Measurements from ENCODE around the gene ADGRE2. TPM values are rescaled to one million over a fixed set of nuclear protein-coding genes. Genes with fewer than 3 reads are reported as not detected.

The ADGRE2 gene
- total RNA-seq, 1 donor: 22.7 TPM

DNA sequence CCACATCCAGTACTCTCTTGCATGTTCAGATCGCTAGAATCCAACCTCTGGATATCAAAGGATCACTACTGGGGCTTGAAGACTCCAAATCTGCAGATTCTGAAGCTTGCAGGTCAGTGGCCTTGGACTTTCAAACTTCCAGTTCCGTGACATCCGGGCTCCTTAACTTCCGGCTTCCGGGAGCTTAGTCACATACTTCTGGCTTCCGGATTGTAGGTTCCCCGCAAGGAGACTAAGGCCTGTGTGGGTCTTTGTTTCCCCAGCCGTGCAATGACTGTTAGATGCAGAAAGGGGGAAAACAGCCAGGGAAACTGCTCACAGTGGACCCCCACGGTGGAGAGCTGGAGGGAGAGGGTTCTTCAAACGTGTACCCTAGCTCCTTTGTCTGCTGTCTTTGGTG, 47.2 kb downstream of the ADGRE2 start:
- Histone ChIP-seq H3K9me3 (ENCODE audit: low read depth, low read length) (peaks cover 10% of the 10 kb centered on the region), H3K27me3 (ENCODE audit: insufficient read depth, low read length) (no peaks in the 10 kb centered on the region), H3K4me1 (ENCODE audit: insufficient read depth, low read length) (no peaks in the 10 kb centered on the region), H3K4me3 (ENCODE audit: low read length) (no peak overlapping the region)

DNA sequence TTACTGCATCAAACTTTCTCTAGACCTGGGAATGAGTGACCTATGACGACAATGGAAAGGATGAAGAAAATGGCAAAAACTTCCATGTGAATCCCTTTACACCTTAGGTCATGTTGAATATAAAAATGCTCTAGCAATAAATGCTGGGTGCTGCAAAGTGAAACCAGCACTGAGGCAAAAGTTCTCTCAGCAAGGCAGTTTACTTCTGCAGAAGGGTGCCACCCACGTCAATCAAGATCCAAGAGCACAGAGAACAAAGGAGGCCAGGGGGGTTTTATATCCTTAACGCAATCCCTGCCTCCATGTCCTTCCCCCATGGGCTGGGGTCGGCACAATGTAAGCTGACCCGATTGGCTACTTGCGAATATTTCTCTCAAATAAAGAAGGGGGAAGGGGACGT, 49.8 kb downstream of the ADGRE2 start:
- H3K4me3 ChIP-seq (ENCODE audit: low read length): no peak overlapping the region
- no peaks in the 10 kb centered on the region for H3K4me1 ChIP-seq (ENCODE audit: insufficient read depth, low read length)
- no peaks in the 10 kb centered on the region for H3K27me3 ChIP-seq (ENCODE audit: insufficient read depth, low read length)
- peaks cover 16% of the 10 kb centered on the region for H3K9me3 ChIP-seq (ENCODE audit: low read depth, low read length)

GRCh38 chr19:14722127-14722526, 56.2 kb downstream of the ADGRE2 start:
- H3K4me1 ChIP-seq (ENCODE audit: insufficient read depth, low read length): no peaks in the 10 kb centered on the region
- H3K9me3 ChIP-seq (ENCODE audit: low read depth, low read length): peaks cover 65% of the 10 kb centered on the region

GRCh38 chr19:14719162-14719561, 59.2 kb downstream of the ADGRE2 start:
- Histone ChIP-seq H3K27me3 (ENCODE audit: insufficient read depth, low read length) (no peaks in the 10 kb centered on the region), H3K4me3 (ENCODE audit: low read length) (no peak overlapping the region), H3K9me3 (ENCODE audit: low read depth, low read length) (peaks cover 79% of the 10 kb centered on the region), H3K4me1 (ENCODE audit: insufficient read depth, low read length) (no peaks in the 10 kb centered on the region)

More at GRCh38 chr19:14722127-14722526, 56.2 kb downstream of the ADGRE2 start:
- no peak overlapping the region for H3K4me3 ChIP-seq (ENCODE audit: low read length)
- no peaks in the 10 kb centered on the region for H3K27me3 ChIP-seq (ENCODE audit: insufficient read depth, low read length)

DNA sequence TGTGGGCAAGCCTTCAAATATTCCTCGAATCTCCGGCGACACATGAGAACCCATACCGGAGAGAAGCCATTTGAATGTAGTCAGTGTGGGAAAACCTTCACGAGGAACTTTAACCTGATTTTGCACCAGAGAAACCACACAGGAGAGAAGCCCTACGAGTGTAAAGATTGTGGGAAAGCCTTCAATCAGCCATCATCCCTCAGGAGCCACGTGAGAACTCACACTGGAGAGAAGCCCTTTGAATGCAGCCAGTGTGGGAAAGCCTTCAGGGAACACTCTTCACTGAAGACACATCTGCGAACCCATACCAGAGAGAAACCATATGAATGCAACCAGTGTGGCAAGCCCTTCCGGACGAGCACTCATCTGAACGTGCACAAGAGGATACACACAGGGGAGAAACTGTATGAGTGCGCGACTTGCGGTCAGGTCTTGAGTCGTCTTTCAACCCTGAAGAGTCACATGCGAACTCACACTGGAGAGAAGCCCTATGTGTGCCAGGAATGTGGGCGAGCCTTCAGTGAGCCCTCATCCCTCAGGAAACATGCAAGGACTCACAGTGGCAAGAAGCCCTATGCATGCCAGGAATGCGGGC, 59.7 kb downstream of the ADGRE2 start:
- Histone ChIP-seq H3K27me3 (ENCODE audit: insufficient read depth, low read length) (no peaks in the 10 kb centered on the region), H3K9me3 (ENCODE audit: low read depth, low read length) (peaks cover 74% of the 10 kb centered on the region), H3K4me3 (ENCODE audit: low read length) (no peak overlapping the region), H3K4me1 (ENCODE audit: insufficient read depth, low read length) (no peaks in the 10 kb centered on the region)

DNA sequence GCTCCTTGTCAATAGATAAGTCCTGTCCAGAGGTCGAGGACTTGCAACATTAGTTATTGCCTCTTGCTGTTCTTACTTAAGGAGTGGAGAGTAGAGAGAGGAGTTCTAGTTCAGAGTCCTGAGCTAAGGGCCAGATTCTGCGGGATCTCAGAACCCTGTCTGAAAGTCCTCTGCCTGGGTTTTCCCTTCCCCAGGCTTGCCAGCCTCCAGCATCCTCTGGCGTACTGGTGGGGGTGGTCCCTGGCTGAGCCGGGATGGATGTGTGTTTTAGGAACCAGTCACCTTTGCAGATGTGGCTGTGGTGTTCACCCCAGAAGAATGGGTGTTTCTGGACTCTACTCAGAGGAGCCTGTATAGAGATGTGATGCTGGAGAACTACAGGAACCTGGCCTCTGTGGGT, 62.5 kb downstream of the ADGRE2 start:
- Histone ChIP-seq H3K4me1 (ENCODE audit: insufficient read depth, low read length) (no peaks in the 10 kb centered on the region), H3K27me3 (ENCODE audit: insufficient read depth, low read length) (no peaks in the 10 kb centered on the region), H3K9me3 (ENCODE audit: low read depth, low read length) (peaks cover 51% of the 10 kb centered on the region), H3K4me3 (ENCODE audit: low read length) (no peak overlapping the region)

- H3K4me3 ChIP-seq (ENCODE audit: low read length): no peak overlapping the region
- no peaks in the 10 kb centered on the region for H3K9me3 ChIP-seq (ENCODE audit: low read depth, low read length)
- H3K4me1 ChIP-seq (ENCODE audit: insufficient read depth, low read length): no peaks in the 10 kb centered on the region
- H3K27me3 ChIP-seq (ENCODE audit: insufficient read depth, low read length): no peaks in the 10 kb centered on the region
These were observed 73.9 kb downstream of the ADGRE2 start for GRCh38 chr19:14704450-14704849.

DNA sequence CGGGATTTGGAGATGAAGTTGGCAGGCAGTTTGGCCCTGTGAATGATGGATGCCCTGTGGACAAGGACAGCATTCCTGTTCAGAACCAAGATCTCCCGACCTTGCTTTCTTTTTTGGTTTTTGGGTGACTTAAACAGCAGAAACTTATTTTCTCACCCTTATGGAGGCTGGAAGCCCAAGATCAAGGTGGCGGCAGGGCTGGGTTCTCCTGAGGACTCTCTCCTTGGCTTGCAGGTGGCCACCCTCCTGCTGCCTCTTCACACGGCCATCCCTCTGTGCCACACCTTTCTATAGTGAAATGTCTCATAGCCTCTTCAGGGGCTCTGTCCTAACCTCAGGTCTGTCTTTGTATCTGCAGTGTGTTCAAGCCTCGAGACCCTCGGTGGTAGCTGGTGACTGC, 74.5 kb downstream of the ADGRE2 start:
- no peaks in the 10 kb centered on the region for H3K9me3 ChIP-seq (ENCODE audit: low read depth, low read length)
- H3K4me1 ChIP-seq (ENCODE audit: insufficient read depth, low read length): no peaks in the 10 kb centered on the region
- H3K27me3 ChIP-seq (ENCODE audit: insufficient read depth, low read length): no peaks in the 10 kb centered on the region
- H3K4me3 ChIP-seq (ENCODE audit: low read length): no peak overlapping the region

GRCh38 chr19:14700711-14701375, 77.5 kb downstream of the ADGRE2 start:
- Histone ChIP-seq H3K4me3 (ENCODE audit: low read length) (no peak overlapping the region), H3K9me3 (ENCODE audit: low read depth, low read length) (no peaks in the 10 kb centered on the region), H3K27me3 (ENCODE audit: insufficient read depth, low read length) (no peaks in the 10 kb centered on the region), H3K4me1 (ENCODE audit: insufficient read depth, low read length) (no peaks in the 10 kb centered on the region)

GRCh38 chr19:14699641-14700040, 78.7 kb downstream of the ADGRE2 start:
- no peak overlapping the region for H3K4me3 ChIP-seq (ENCODE audit: low read length)
- H3K4me1 ChIP-seq (ENCODE audit: insufficient read depth, low read length): no peaks in the 10 kb centered on the region
- no peaks in the 10 kb centered on the region for H3K27me3 ChIP-seq (ENCODE audit: insufficient read depth, low read length)
- no peaks in the 10 kb centered on the region for H3K9me3 ChIP-seq (ENCODE audit: low read depth, low read length)

- peaks cover 6% of the 10 kb centered on the region for H3K4me1 ChIP-seq (ENCODE audit: insufficient read depth, low read length)
- no peak overlapping the region for H3K4me3 ChIP-seq (ENCODE audit: low read length)
- H3K9me3 ChIP-seq (ENCODE audit: low read depth, low read length): no peaks in the 10 kb centered on the region
- H3K27me3 ChIP-seq (ENCODE audit: insufficient read depth, low read length): no peaks in the 10 kb centered on the region
These were observed 82.9 kb downstream of the ADGRE2 start for GRCh38 chr19:14695471-14695870.

GRCh38 chr19:14694641-14695266, 83.6 kb downstream of the ADGRE2 start:
- H3K4me3 ChIP-seq (ENCODE audit: low read length): no peak overlapping the region
- H3K4me1 ChIP-seq (ENCODE audit: insufficient read depth, low read length): peaks cover 8% of the 10 kb centered on the region
- H3K27me3 ChIP-seq (ENCODE audit: insufficient read depth, low read length): no peaks in the 10 kb centered on the region
- H3K9me3 ChIP-seq (ENCODE audit: low read depth, low read length): no peaks in the 10 kb centered on the region

DNA sequence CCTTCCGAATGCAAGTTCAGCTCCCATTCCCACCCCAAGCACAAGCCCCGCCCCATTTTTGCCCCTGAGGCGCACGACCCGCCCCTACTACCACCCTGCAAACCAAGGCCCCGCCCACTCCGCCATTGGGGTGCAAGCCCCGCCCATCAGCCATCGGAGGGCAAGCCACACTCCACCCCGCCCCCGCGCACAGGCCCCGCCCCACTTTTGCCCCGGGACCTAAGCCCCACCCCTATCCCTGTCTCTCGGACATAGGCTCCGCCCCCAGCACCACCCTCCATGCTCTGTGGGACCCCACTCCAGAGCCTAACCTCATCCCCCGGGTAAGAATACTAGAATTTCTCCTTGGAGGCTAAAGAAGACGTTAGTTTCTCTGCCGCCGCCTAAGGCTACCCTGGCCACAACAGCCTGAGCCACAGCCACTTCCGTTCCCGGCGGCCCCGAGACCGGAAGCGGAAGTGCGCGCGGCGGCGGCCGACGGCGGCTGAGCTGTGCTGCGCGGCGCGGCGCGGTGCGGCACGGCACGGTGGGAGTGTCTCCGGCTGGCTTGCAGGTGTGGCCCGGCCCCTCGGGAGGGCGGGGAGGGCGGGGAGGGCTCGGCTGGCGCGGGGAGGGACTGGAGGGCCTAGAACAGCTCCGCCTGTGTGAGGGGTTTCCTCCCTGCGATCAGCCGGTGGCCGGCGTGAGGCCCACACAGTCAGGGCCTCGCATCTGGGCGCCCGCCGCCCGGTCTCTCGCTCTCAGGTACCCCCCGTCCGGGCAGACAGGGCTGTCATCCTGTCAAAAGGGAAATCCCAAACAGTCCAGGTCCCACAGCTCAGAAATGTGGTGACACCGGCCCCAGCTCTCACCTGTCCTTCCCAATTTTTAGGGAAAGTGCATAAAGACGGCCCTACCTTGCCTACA, 88.5 kb downstream of the ADGRE2 start, which contains the start of gene ZNF333:
ZNF333 (plus strand) TSS at position 451 of the 906 bp plus-strand sequence. CDS start 3,444 bp downstream, outside the sequence.
- Histone ChIP-seq H3K4me3 (ENCODE audit: low read length) (peak within 1 kb of the TSS; percentile 72), H3K27me3 (ENCODE audit: insufficient read depth, low read length) (no peaks in the 10 kb centered on the region), H3K4me1 (ENCODE audit: insufficient read depth, low read length) (peaks cover 28% of the 10 kb centered on the region), H3K9me3 (ENCODE audit: low read depth, low read length) (no peaks in the 10 kb centered on the region)

- Histone ChIP-seq H3K4me3 (ENCODE audit: low read length) (no peak overlapping the region), H3K4me1 (ENCODE audit: insufficient read depth, low read length) (peaks cover 52% of the 10 kb centered on the region), H3K9me3 (ENCODE audit: low read depth, low read length) (no peaks in the 10 kb centered on the region), H3K27me3 (ENCODE audit: insufficient read depth, low read length) (no peaks in the 10 kb centered on the region)
These were observed 91.9 kb downstream of the ADGRE2 start for GRCh38 chr19:14686411-14686810.

GRCh38 chr19:14683439-14683838, 94.9 kb downstream of the ADGRE2 start:
- Histone ChIP-seq H3K4me1 (ENCODE audit: insufficient read depth, low read length) (peaks cover 37% of the 10 kb centered on the region), H3K4me3 (ENCODE audit: low read length) (no peak overlapping the region), H3K9me3 (ENCODE audit: low read depth, low read length) (no peaks in the 10 kb centered on the region), H3K27me3 (ENCODE audit: insufficient read depth, low read length) (no peaks in the 10 kb centered on the region)

Data from mononuclear cell (primary cell).